OCI-LY7 (cell line): ENCODE measurements around the gene SNRPA1. TPM values are rescaled to one million over a fixed set of nuclear protein-coding genes. Genes with fewer than 3 reads are reported as not detected.

Experiments
- BruUV-seq: library from RNA; stranded (reverse); fragments of 400-500 nt; replicated peaks from 2 replicates; lab custom pipeline; 2021; lab: Mats Ljungman, UMichigan
- CTCF ChIA-PET: fragments of 300-600 bp; sonication (Branson Sonifier 250); formaldehyde crosslinking; loops from one replicate; lab custom pipeline; 2022; ENCODE audit warnings: antibody characterized with exemption; ENCODE audit not compliant: unreplicated experiment; lab: Charles Lee
- POLR2A ChIA-PET: fragments of 300-600 bp; sonication (Branson Sonifier 250); formaldehyde crosslinking; loops from one replicate; lab custom pipeline; 2022; ENCODE audit warnings: antibody characterized with exemption; lab: Charles Lee
- DNase-seq: peaks from one replicate; pipeline ENCODE4 v3.0.0-alpha.2; 2015; ENCODE audit warnings: low spot score
- H2AFZ ChIP-seq: fragments of 200-600 bp; sonication (generic), shearing (Covaris generic); 2 replicates; pipeline ENCODE4 v1.6.1; 2014; ENCODE audit warnings: mild to moderate bottlenecking, antibody characterized with exemption, low read length, moderate library complexity
- H3K27ac ChIP-seq: fragments of 200-600 bp; sonication (generic); 2 replicates; pipeline ENCODE4 v1.5.1; 2014; ENCODE audit warnings: mixed run types, low read depth, mild to moderate bottlenecking, moderate library complexity, low read length, inconsistent platforms; ENCODE audit not compliant: poor library complexity, severe bottlenecking
- H3K36me3 ChIP-seq: fragments of 200-600 bp; sonication (generic); 2 replicates; pipeline ENCODE4 v1.6.1; 2014; ENCODE audit warnings: mild to moderate bottlenecking, antibody characterized with exemption, low read length, moderate library complexity, mixed read lengths; ENCODE audit not compliant: insufficient read depth
- H3K4me1 ChIP-seq: fragments of 200-600 bp; sonication (generic); 2 replicates; pipeline ENCODE4 v1.5.1; 2014; ENCODE audit warnings: mild to moderate bottlenecking, low read length; ENCODE audit not compliant: insufficient read depth, poor library complexity, severe bottlenecking
- H3K4me2 ChIP-seq: fragments of 200-600 bp; sonication (generic); 2 replicates; pipeline ENCODE4 v1.6.1; 2014; ENCODE audit warnings: mild to moderate bottlenecking, low read length
- H3K4me3 ChIP-seq: fragments of 200-600 bp; sonication (generic); 2 replicates; pipeline ENCODE4 v1.5.1; 2014; ENCODE audit warnings: mild to moderate bottlenecking, low read depth, low read length; ENCODE audit not compliant: poor library complexity, severe bottlenecking
- H3K79me2 ChIP-seq: fragments of 200-600 bp; sonication (generic); 2 replicates; pipeline ENCODE4 v1.6.1; 2016; ENCODE audit warnings: low read depth, mild to moderate bottlenecking, low read length, moderate library complexity, mixed read lengths; ENCODE audit not compliant: insufficient read depth
- H3K9me2 ChIP-seq: fragments of 200-600 bp; sonication (generic); 2 replicates; pipeline ENCODE4 v1.6.1; 2016; ENCODE audit warnings: mild to moderate bottlenecking, low read length, mixed read lengths; ENCODE audit not compliant: insufficient read depth
- H3K9me3 ChIP-seq: fragments of 200-600 bp; sonication (generic); 2 replicates; pipeline ENCODE4 v1.6.1; 2014; ENCODE audit warnings: mild to moderate bottlenecking, mixed run types, low read length, mixed read lengths
- H4K20me1 ChIP-seq: fragments of 200-600 bp; sonication (generic); 2 replicates; pipeline ENCODE4 v1.6.1; 2014; ENCODE audit warnings: mild to moderate bottlenecking, antibody characterized with exemption, low read length, moderate library complexity, mixed read lengths; ENCODE audit not compliant: insufficient read depth
- CTCF ChIP-seq: fragments of 200-600 bp; sonication (generic); conservative IDR thresholded peaks from 2 replicates; pipeline ENCODE4 v1.5.1; 2014; ENCODE audit warnings: mild to moderate bottlenecking, antibody characterized with exemption, low read length, moderate library complexity, mixed read lengths
- EZH2phosphoT487 ChIP-seq: fragments of 200-600 bp; sonication (generic); IDR thresholded peaks from 2 replicates; pipeline ENCODE4 v1.6.1; 2018; ENCODE audit warnings: low read depth, borderline replicate concordance, mild to moderate bottlenecking, mixed run types, antibody characterized with exemption, low read length, moderate library complexity, mixed read lengths
- intact Hi-C: fragments of 100-400 bp; cut with micrococcal nuclease; formaldehyde crosslinking; loops from one replicate; pipeline ENCODE4 v1.10.0; 2022; ENCODE audit not compliant: unreplicated experiment
- total RNA-seq, 2 experiments: library from RNA; depleted of rRNA in 1 of 2; stranded (reverse); fragments of >200 nt in 1 of 2; shearing (Covaris generic) in 1 of 2; gene quantifications; 2 replicates each; pipeline ENCODE4 v1.2.3, GENCODE V29; 2014 to 2022

Gene SNRPA1
- total RNA-seq, 2 experiments from 2014 or later, result 54.3 to 176 TPM

GRCh38 chr15:101254157-101255050 is 40.6 kb downstream of the SNRPA1 start:
- Histone ChIP-seq H3K9me3 (no peaks in the 10 kb centered on the region), H4K20me1 (peaks cover 9% of the 10 kb centered on the region), H3K9me2 (no peaks in the 10 kb centered on the region), H3K4me3 (no peak overlapping the region), H3K4me2 (no peak overlapping the region), H3K4me1 (peaks cover 6% of the 10 kb centered on the region), H3K36me3 (no peaks in the 10 kb centered on the region), H2AFZ (no peak overlapping the region), H3K79me2 (no peaks in the 10 kb centered on the region), H3K27ac (no peak overlapping the region)
- BruUV-seq, result no TSS peak
- DNase-seq, result no peak
- POLR2A ChIA-PET, result interaction anchor here (0.6 kb wide), 1 partner anchor 110 kb away, joined by 4 read pairs; no protein-coding TSS in a partner anchor
- intact Hi-C loops, result no loop called here
- CTCF ChIA-PET, result no interaction called here
- no peak for TF ChIP-seq CTCF
- no peak for TF ChIP-seq EZH2phosphoT487

DNA sequence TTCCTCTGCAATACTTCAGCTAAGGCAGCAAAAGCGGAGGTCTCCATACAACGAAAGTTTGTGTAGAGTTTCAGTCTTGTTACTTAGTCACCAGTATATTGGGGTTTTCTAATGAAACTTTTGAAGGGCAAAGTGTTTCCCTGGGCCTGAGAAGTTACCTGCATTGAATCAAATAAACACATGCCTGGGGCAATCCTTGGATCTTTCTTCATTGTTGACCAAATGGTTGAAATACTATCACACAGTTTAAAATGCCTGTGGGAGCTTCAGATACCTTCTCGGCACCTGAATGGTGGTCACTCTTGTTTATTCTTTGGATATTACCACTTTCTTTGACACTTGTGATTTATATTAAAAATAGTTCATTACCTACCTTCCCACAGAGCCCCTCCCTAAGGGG is 42.2 kb downstream of the SNRPA1 start:
- Histone ChIP-seq H3K79me2 (no peaks in the 10 kb centered on the region), H3K27ac (no peak overlapping the region), H3K4me2 (peak overlapping the region; percentile 61), H3K36me3 (no peaks in the 10 kb centered on the region), H2AFZ (peak overlapping the region; percentile 66; the same call in 1 of the 2 replicates), H3K4me1 (peaks cover 6% of the 10 kb centered on the region), H3K4me3 (peak overlapping the region; percentile 65), H3K9me2 (no peaks in the 10 kb centered on the region), H4K20me1 (peaks cover 9% of the 10 kb centered on the region), H3K9me3 (no peaks in the 10 kb centered on the region)
- ChIA-PET CTCF (interaction anchor here (0.5 kb wide), 1 partner anchor 547 kb away, joined by 3 read pairs; no protein-coding TSS in a partner anchor), POLR2A (interaction anchor here (1.4 kb wide), 1 partner anchor 168 kb away, joined by 5 read pairs; no protein-coding TSS in a partner anchor)
- TF ChIP-seq CTCF, result no peak
- BruUV-seq, result no TSS peak
- intact Hi-C loops, result no loop called here
- DNase-seq, result no peak
